ENCODE results near the gene NOD1. TPM values are rescaled to one million over a fixed set of nuclear protein-coding genes. Genes with fewer than 3 reads are reported as not detected.
"Not testable (repeated sequence)": the region's sequence is repeated elsewhere in the genome, so short reads cannot be mapped to it uniquely, and the experiment has no call there.

Gene NOD1
- total and polyA plus RNA-seq, 2 donors = 4.3 to 13.6 TPM

- Histone ChIP-seq H3K4me1 (ENCODE audit: control insufficient read depth in 2 of 2, insufficient read depth in 2 of 2, low read length in 2 of 2) (no peaks in the 10 kb centered on the region), H3K4me3 (ENCODE audit: low read length in 2 of 2) (no peak overlapping the region), H3K27me3 (ENCODE audit: control insufficient read depth in 2 of 2, insufficient read depth in 1 of 2, low read length in 1 of 2) (no peaks in the 10 kb centered on the region), H3K9me3 (ENCODE audit: control insufficient read depth in 2 of 2, insufficient read depth in 1 of 2, low read length in 1 of 2) (no peaks in the 10 kb centered on the region), H3K27ac (ENCODE audit: low read depth in 1 of 2, low read length in 1 of 2) (no peak overlapping the region), H3K36me3 (ENCODE audit: control insufficient read depth in 2 of 2, insufficient read depth in 2 of 2, low read length in 1 of 2) (peaks cover 6% of the 10 kb centered on the region in 2 donors)
- WGBS = 89% methylated on average over 3 of the region's 3 CpGs
- DNase-seq (ENCODE audit: low read depth in 6 of 9, low spot score in 9 of 9) = no peak
Measured at GRCh38 chr7:30421647-30422196, 56.9 kb downstream of the NOD1 start.

GRCh38 chr7:30420662-30421061, 57.9 kb downstream of the NOD1 start:
- Histone ChIP-seq H3K36me3 (ENCODE audit: control insufficient read depth in 2 of 2, insufficient read depth in 2 of 2, low read length in 1 of 2) (peaks cover 6% of the 10 kb centered on the region in 2 donors), H3K9me3 (ENCODE audit: control insufficient read depth in 2 of 2, insufficient read depth in 1 of 2, low read length in 1 of 2) (no peaks in the 10 kb centered on the region), H3K27me3 (ENCODE audit: control insufficient read depth in 2 of 2, insufficient read depth in 1 of 2, low read length in 1 of 2) (no peaks in the 10 kb centered on the region), H3K27ac (ENCODE audit: low read depth in 1 of 2, low read length in 1 of 2) (no peak overlapping the region), H3K4me3 (ENCODE audit: low read length in 2 of 2) (no peak overlapping the region), H3K4me1 (ENCODE audit: control insufficient read depth in 2 of 2, insufficient read depth in 2 of 2, low read length in 2 of 2) (no peaks in the 10 kb centered on the region)
- DNase-seq (ENCODE audit: low read depth in 6 of 9, low spot score in 9 of 9) = no peak
- WGBS = 96% methylated on average over 3 of the region's 3 CpGs

- H3K4me1 ChIP-seq (ENCODE audit: control insufficient read depth in 2 of 2, insufficient read depth in 2 of 2, low read length in 2 of 2); H3K36me3 ChIP-seq (ENCODE audit: control insufficient read depth in 2 of 2, insufficient read depth in 2 of 2, low read length in 1 of 2); H3K4me3 ChIP-seq (ENCODE audit: low read length in 2 of 2); H3K27me3 ChIP-seq (ENCODE audit: control insufficient read depth in 2 of 2, insufficient read depth in 1 of 2, low read length in 1 of 2); H3K9me3 ChIP-seq (ENCODE audit: control insufficient read depth in 2 of 2, insufficient read depth in 1 of 2, low read length in 1 of 2); DNase-seq (ENCODE audit: low read depth in 6 of 9, low spot score in 9 of 9); H3K27ac ChIP-seq (ENCODE audit: low read depth in 1 of 2, low read length in 1 of 2): not testable (repeated sequence)
- 98% methylated on average over 17 of the region's 26 CpGs for WGBS
Measured at GRCh38 chr7:30420080-30420479, 58.5 kb downstream of the NOD1 start.

- Histone ChIP-seq H3K27ac (ENCODE audit: low read depth in 1 of 2, low read length in 1 of 2) (no peak overlapping the region), H3K4me1 (ENCODE audit: control insufficient read depth in 2 of 2, insufficient read depth in 2 of 2, low read length in 2 of 2) (no peaks in the 10 kb centered on the region), H3K36me3 (ENCODE audit: control insufficient read depth in 2 of 2, insufficient read depth in 2 of 2, low read length in 1 of 2) (no peaks in the 10 kb centered on the region), H3K4me3 (ENCODE audit: low read length in 2 of 2) (no peak overlapping the region), H3K27me3 (ENCODE audit: control insufficient read depth in 2 of 2, insufficient read depth in 1 of 2, low read length in 1 of 2) (no peaks in the 10 kb centered on the region), H3K9me3 (ENCODE audit: control insufficient read depth in 2 of 2, insufficient read depth in 1 of 2, low read length in 1 of 2) (peaks cover 0 to 11% of the 10 kb centered on the region in 2 donors)
- 98% methylated on average over 7 of the region's 7 CpGs for WGBS
- no peak for DNase-seq (ENCODE audit: low read depth in 6 of 9, low spot score in 9 of 9)
Measured at GRCh38 chr7:30413864-30414263, 64.7 kb downstream of the NOD1 start.

GRCh38 chr7:30412782-30413504, 65.6 kb downstream of the NOD1 start:
- DNase-seq (ENCODE audit: low read depth in 6 of 9, low spot score in 9 of 9) = no peak
- 88% methylated on average over 5 of the region's 5 CpGs for WGBS
- H3K27me3 ChIP-seq (ENCODE audit: control insufficient read depth in 2 of 2, insufficient read depth in 1 of 2, low read length in 1 of 2) = no peaks in the 10 kb centered on the region

GRCh38 chr7:30411897-30412296, 66.7 kb downstream of the NOD1 start:
- Histone ChIP-seq H3K4me1 (ENCODE audit: control insufficient read depth in 2 of 2, insufficient read depth in 2 of 2, low read length in 2 of 2) (no peaks in the 10 kb centered on the region), H3K36me3 (ENCODE audit: control insufficient read depth in 2 of 2, insufficient read depth in 2 of 2, low read length in 1 of 2) (no peaks in the 10 kb centered on the region), H3K9me3 (ENCODE audit: control insufficient read depth in 2 of 2, insufficient read depth in 1 of 2, low read length in 1 of 2) (peaks cover 0 to 11% of the 10 kb centered on the region in 2 donors), H3K4me3 (ENCODE audit: low read length in 2 of 2) (no peak overlapping the region), H3K27me3 (ENCODE audit: control insufficient read depth in 2 of 2, insufficient read depth in 1 of 2, low read length in 1 of 2) (no peaks in the 10 kb centered on the region), H3K27ac (ENCODE audit: low read depth in 1 of 2, low read length in 1 of 2) (no peak overlapping the region)
- WGBS = 92% methylated on average over 3 of the region's 3 CpGs
- no peak for DNase-seq (ENCODE audit: low read depth in 6 of 9, low spot score in 9 of 9)

More at GRCh38 chr7:30412782-30413504, 65.6 kb downstream of the NOD1 start:
- H3K9me3 ChIP-seq (ENCODE audit: control insufficient read depth in 2 of 2, insufficient read depth in 1 of 2, low read length in 1 of 2) = peaks cover 0 to 11% of the 10 kb centered on the region in 2 donors
- no peak overlapping the region for H3K4me3 ChIP-seq (ENCODE audit: low read length in 2 of 2)
- H3K4me1 ChIP-seq (ENCODE audit: control insufficient read depth in 2 of 2, insufficient read depth in 2 of 2, low read length in 2 of 2) = no peaks in the 10 kb centered on the region
- no peaks in the 10 kb centered on the region for H3K36me3 ChIP-seq (ENCODE audit: control insufficient read depth in 2 of 2, insufficient read depth in 2 of 2, low read length in 1 of 2)
- H3K27ac ChIP-seq (ENCODE audit: low read depth in 1 of 2, low read length in 1 of 2) = no peak overlapping the region

- Histone ChIP-seq H3K27me3 (ENCODE audit: control insufficient read depth in 2 of 2, insufficient read depth in 1 of 2, low read length in 1 of 2) (no peaks in the 10 kb centered on the region), H3K27ac (ENCODE audit: low read depth in 1 of 2, low read length in 1 of 2) (no peak overlapping the region), H3K4me1 (ENCODE audit: control insufficient read depth in 2 of 2, insufficient read depth in 2 of 2, low read length in 2 of 2) (no peaks in the 10 kb centered on the region), H3K36me3 (ENCODE audit: control insufficient read depth in 2 of 2, insufficient read depth in 2 of 2, low read length in 1 of 2) (no peaks in the 10 kb centered on the region), H3K9me3 (ENCODE audit: control insufficient read depth in 2 of 2, insufficient read depth in 1 of 2, low read length in 1 of 2) (peaks cover 0 to 11% of the 10 kb centered on the region in 2 donors), H3K4me3 (ENCODE audit: low read length in 2 of 2) (no peak overlapping the region)
- DNase-seq (ENCODE audit: low read depth in 6 of 9, low spot score in 9 of 9) = no peak
- WGBS = 84% methylated on average over 2 of the region's 2 CpGs
Measured at GRCh38 chr7:30411173-30411572, 67.4 kb downstream of the NOD1 start.

- Histone ChIP-seq H3K27ac (ENCODE audit: low read depth in 1 of 2, low read length in 1 of 2) (peak overlapping the region in 1 of 2 donors; percentile 58), H3K9me3 (ENCODE audit: control insufficient read depth in 2 of 2, insufficient read depth in 1 of 2, low read length in 1 of 2) (no peaks in the 10 kb centered on the region), H3K36me3 (ENCODE audit: control insufficient read depth in 2 of 2, insufficient read depth in 2 of 2, low read length in 1 of 2) (no peaks in the 10 kb centered on the region), H3K27me3 (ENCODE audit: control insufficient read depth in 2 of 2, insufficient read depth in 1 of 2, low read length in 1 of 2) (no peaks in the 10 kb centered on the region), H3K4me1 (ENCODE audit: control insufficient read depth in 2 of 2, insufficient read depth in 2 of 2, low read length in 2 of 2) (no peaks in the 10 kb centered on the region), H3K4me3 (ENCODE audit: low read length in 2 of 2) (no peak overlapping the region)
- DNase-seq (ENCODE audit: low read depth in 6 of 9, low spot score in 9 of 9) = peak in 1 of 9 donors; percentile 13
- 97% methylated on average over 13 of the region's 13 CpGs for WGBS
Measured at GRCh38 chr7:30406664-30407425, 71.7 kb downstream of the NOD1 start.

- H3K27me3 ChIP-seq (ENCODE audit: control insufficient read depth in 2 of 2, insufficient read depth in 1 of 2, low read length in 1 of 2) = no peaks in the 10 kb centered on the region
- whole genome bisulfite sequencing = 96% methylated on average over 2 of the region's 2 CpGs
- no peaks in the 10 kb centered on the region for H3K9me3 ChIP-seq (ENCODE audit: control insufficient read depth in 2 of 2, insufficient read depth in 1 of 2, low read length in 1 of 2)
- H3K4me3 ChIP-seq (ENCODE audit: low read length in 2 of 2) = no peak overlapping the region
- H3K4me1 ChIP-seq (ENCODE audit: control insufficient read depth in 2 of 2, insufficient read depth in 2 of 2, low read length in 2 of 2) = no peaks in the 10 kb centered on the region
- DNase-seq (ENCODE audit: low read depth in 6 of 9, low spot score in 9 of 9) = no peak
- H3K36me3 ChIP-seq (ENCODE audit: control insufficient read depth in 2 of 2, insufficient read depth in 2 of 2, low read length in 1 of 2) = no peaks in the 10 kb centered on the region
- H3K27ac ChIP-seq (ENCODE audit: low read depth in 1 of 2, low read length in 1 of 2) = no peak overlapping the region
Measured at GRCh38 chr7:30405179-30405578, 73.4 kb downstream of the NOD1 start.

Data from thymus (tissue), 11 donors.